Choroid plexus epithelial cell (primary cell): Measurements from ENCODE around the gene RILPL1.

Source experiments
- DNase-seq: peaks from one replicate; pipeline ENCODE4 v3.0.0-alpha.2; 2010; ENCODE audit warnings: low read depth
- H3K4me3 ChIP-seq: 2 replicates; pipeline ENCODE4 v1.5.1; 2011; ENCODE audit warnings: low read depth, mild to moderate bottlenecking, control low read depth, low read length, moderate library complexity
- TF ChIP-seq, protein P1 (sequence below): conservative IDR thresholded peaks from 2 replicates; pipeline ENCODE4 v1.5.1; 2011; ENCODE audit warnings: low read depth, mild to moderate bottlenecking, control low read depth, inconsistent platforms, low read length, moderate library complexity

Gene RILPL1

DNA sequence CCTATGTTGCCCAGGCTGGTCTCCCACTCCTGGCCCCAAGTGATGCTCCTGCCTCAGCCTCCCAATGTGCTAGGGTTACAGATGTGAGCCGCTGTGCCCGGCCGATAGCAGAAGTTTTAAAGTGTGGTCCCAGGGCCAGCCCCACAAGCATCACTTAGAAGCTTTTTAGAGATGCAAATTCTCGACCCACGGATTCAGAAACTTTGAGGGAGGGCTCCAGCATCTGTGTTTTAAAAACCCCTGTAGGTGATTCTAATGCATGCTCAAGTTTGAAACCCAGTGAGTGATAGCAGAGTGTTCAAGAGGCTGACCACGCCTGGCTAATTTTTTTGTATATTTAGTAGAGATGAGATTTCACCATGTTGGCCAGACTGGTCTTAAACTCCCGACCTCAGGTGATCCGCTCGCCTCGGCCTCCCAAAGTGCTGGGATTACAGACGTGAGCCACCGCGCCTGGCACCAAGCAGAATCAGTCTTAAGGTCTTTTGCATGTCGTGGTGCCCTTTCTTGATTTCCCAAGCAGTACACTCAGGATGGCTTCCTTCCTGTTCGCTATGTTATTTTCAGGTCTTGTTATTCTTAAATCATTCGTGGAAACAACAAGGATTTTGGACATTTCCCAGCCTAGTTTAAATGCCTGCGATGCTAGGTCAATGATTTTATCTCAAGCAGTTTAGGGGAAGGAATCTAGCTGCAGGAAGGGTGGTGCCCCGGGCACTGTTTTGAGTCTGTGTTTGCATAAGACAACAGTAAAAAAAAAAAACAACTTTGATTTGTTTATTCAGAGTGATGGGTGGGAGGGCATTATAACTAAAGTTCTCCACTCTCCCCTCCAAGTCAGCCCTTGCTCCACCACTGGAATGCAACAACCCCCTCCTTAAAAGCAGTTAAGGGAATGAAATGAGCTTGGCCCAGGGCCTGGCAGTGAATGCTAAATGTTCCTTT is 87.9 kb downstream of the RILPL1 start:
- TF ChIP-seq, protein P1, sequence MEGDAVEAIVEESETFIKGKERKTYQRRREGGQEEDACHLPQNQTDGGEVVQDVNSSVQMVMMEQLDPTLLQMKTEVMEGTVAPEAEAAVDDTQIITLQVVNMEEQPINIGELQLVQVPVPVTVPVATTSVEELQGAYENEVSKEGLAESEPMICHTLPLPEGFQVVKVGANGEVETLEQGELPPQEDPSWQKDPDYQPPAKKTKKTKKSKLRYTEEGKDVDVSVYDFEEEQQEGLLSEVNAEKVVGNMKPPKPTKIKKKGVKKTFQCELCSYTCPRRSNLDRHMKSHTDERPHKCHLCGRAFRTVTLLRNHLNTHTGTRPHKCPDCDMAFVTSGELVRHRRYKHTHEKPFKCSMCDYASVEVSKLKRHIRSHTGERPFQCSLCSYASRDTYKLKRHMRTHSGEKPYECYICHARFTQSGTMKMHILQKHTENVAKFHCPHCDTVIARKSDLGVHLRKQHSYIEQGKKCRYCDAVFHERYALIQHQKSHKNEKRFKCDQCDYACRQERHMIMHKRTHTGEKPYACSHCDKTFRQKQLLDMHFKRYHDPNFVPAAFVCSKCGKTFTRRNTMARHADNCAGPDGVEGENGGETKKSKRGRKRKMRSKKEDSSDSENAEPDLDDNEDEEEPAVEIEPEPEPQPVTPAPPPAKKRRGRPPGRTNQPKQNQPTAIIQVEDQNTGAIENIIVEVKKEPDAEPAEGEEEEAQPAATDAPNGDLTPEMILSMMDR = no peak
- peak; percentile 61 for DNase-seq
- no peak overlapping the region for H3K4me3 ChIP-seq

DNA sequence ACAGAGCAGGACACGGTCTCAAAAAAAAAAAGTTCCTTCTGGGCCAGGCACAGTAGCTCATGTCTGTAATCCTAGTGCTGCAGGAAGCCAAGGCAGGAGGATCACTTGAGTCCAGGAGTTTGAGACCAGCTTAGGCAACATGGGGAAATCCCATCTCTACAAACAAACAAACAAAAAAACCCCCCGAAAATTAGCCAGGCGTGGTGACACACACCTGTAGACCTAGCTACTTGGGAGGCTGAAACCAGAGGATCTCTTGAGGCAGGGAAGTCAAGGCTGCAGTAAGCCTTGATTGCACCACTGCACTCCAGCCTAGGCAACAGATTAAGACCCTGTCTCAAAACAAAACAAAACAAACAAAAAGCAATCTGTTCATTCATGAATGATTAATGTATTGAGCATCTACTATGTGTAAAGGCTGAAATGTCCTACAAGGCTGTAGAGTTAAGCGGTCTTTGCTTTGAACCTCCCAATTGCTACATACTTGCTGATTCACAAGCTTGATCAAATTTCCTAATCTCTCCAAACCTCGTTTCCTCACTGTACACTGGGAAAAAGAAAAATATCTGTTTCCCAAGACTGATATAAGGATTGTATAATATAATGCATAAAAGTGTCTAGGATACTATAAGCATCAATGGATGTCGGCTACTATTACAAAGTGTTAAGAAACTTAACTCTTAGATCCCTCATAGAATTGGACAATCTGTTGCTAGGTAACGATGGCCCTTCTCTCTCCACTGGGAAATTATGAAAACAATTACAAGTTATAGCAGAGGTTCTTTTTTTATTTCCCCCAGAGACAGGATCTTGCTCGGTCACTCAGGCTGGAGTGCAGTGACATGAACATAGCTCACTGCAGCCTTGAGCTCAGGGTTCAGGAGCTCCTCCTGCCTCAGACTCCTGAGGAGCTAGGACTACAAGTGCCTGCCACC is 89.2 kb downstream of the RILPL1 start:
- TF ChIP-seq, protein P1 = no peak
- H3K4me3 ChIP-seq = no peak overlapping the region
- DNase-seq = peak; percentile 77

DNA sequence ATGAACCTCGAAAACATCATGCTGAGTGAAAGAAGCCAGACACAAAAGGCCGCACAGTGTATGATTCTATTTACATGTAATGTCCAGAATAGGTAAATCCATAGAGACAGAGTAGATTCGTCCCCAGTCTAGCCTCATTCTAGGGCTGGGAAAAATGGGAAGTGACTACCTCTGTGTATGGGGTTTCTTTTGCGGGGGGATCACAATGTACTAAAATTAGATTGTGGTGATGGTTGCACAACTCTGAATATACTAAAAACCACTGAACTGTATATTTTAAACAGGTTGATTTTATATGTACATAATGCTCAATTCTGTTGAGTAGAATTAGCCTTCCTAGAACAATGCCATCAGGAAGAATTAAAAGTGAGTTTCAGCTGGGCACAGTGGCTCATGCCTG is 90.7 kb downstream of the RILPL1 start:
- DNase-seq = no peak
- no peak overlapping the region for H3K4me3 ChIP-seq
- TF ChIP-seq, protein P1 = no peak

DNA sequence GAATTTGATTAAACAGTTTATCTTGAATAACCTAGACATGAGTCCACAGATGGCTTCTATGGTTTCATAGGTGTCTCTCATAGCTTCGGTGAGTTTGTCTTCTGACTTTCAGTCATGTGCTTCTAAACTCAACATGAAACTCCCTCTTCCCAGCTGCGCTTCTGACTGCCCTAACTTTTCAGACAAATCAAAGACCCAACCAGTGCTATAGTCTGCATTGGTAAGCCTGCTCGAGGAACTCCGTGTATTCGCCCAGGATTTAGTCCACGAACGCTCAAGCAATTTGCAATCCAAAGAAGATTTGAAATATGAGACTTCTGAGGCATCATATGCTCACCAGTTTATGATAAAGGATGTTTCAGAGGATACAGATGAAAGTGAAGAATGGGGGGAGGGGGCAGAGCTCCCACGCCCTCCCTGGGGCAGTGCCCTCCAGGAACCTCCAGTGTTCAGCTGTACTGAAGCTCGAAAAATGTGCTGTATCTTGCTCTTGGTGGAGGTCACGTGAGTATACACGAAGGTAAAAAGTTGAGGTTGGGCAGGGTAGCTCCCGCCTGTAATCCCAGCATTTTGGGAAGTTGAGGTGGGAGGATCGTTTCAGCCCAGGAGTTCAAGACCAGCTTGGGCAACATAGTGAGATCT is 91.9 kb downstream of the RILPL1 start:
- no peak for DNase-seq
- TF ChIP-seq, protein P1 = no peak
- no peak overlapping the region for H3K4me3 ChIP-seq

DNA sequence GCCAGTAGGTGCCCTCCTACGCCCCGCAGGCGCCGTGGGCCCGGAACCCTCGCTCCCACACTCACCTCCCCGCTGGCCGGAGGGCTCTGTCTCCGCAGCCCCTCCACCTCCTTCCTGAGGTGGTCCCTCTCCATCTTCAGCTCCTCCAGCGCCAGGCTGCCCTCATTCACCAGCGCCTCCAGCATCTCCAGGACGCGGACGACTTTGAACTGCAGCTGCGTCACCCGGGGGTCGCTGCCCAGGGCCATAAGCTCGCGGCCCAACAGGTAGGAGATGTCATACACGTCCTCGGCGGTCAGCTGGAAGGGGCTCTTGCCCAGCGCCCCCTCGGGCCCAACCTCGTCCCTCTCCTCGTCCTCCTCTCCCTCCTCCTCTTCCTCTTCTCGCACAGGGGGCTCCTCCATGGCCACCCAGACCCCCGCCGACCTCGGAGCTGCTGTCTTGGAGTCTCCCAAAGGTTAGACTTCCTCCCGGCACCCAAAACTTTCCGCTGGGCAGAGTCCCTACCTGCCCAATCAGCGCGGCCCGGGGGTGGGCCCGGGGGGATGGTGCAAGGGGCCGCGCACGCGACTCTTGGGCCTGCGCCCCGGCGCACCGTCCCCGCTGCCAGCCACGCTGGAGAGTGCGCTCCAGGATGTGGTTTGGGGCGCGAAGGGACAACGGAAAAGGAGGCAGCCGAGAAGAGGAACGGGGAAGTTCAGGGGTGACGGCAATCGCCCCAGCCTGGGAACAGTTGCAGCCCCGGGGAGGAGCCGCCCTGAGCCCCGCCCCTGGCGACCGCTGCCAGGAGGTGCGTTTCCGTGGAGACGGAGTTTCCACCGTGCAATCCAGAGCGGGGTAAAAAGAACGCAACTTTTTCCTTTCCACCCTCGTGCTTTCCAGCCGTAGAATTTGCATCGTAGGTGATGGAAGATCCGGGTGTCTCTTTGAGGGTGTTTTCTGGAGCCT is 97.2 kb downstream of the RILPL1 start, which contains the start of gene RILPL2:
RILPL2 (minus strand) TSS at position 668 of the 948 bp plus-strand sequence; CDS start at position 404, 264 bp downstream.
- peak within 1 kb of the TSS; percentile 90 for H3K4me3 ChIP-seq
- peak; percentile 84 for DNase-seq
- TF ChIP-seq, protein P1 = no peak
